Activated B cell treated with CpG ODN at 0.5 μM for 24 hours (primary cell): ENCODE measurements around the gene LIPC. TPM values are rescaled to one million over a fixed set of nuclear protein-coding genes. Genes with fewer than 3 reads are reported as not detected.

Experiments
- ATAC-seq: fragments of 200-7000 bp; cut with Tn5 transposase; one replicate; pipeline ENCODE4 v1.10.0; 2021; ENCODE audit warnings: low read depth, mild to moderate bottlenecking, moderate library complexity
- CTCF ChIA-PET: fragments of 350-600 bp; sonication (Branson Sonifier 250); formaldehyde crosslinking; loops from one replicate; lab custom pipeline; 2021; ENCODE audit warnings: antibody characterized with exemption; lab: Charles Lee
- POLR2A ChIA-PET: fragments of 350-600 bp; sonication (Branson Sonifier 250); formaldehyde crosslinking; loops from one replicate; lab custom pipeline; 2021; ENCODE audit warnings: antibody characterized with exemption; lab: Charles Lee
- DNase-seq: peaks from one replicate; pipeline ENCODE4 v3.0.0; 2022
- H3K27ac Mint-ChIP-seq: one replicate; pipeline ENCODE4 v1.8.0; 2020; ENCODE audit warnings: mixed read lengths
- H3K27me3 Mint-ChIP-seq: one replicate; pipeline ENCODE4 v1.8.0; 2021; ENCODE audit warnings: mixed read lengths
- H3K36me3 Mint-ChIP-seq: one replicate; pipeline ENCODE4 v1.8.0; 2021; ENCODE audit warnings: low read depth, mixed read lengths
- H3K4me1 Mint-ChIP-seq: one replicate; pipeline ENCODE4 v1.8.0; 2021; ENCODE audit warnings: mixed read lengths
- H3K4me3 Mint-ChIP-seq: one replicate; pipeline ENCODE4 v1.8.0; 2020; ENCODE audit warnings: mild to moderate bottlenecking, mixed read lengths
- H3K9me3 Mint-ChIP-seq: one replicate; pipeline ENCODE4 v1.8.0; 2020; ENCODE audit warnings: mixed read lengths
- intact Hi-C: fragments of 100-400 bp; cut with micrococcal nuclease; formaldehyde crosslinking; loops from one replicate; pipeline ENCODE4 v1.15.1; 2024
- total RNA-seq: library from RNA; stranded (reverse); gene quantifications from 2 replicates; pipeline ENCODE4 v1.2.3, GENCODE V29; 2022
- TF ChIP-seq, protein P1 (sequence below): fragments of 200-600 bp; IDR thresholded peaks from one replicate; pipeline ENCODE4 v1.8.0; 2022; ENCODE audit warnings: antibody characterized with exemption, mild to moderate bottlenecking

Gene LIPC
- total RNA-seq, 1 donor from 2014 or later, result not detected

DNA sequence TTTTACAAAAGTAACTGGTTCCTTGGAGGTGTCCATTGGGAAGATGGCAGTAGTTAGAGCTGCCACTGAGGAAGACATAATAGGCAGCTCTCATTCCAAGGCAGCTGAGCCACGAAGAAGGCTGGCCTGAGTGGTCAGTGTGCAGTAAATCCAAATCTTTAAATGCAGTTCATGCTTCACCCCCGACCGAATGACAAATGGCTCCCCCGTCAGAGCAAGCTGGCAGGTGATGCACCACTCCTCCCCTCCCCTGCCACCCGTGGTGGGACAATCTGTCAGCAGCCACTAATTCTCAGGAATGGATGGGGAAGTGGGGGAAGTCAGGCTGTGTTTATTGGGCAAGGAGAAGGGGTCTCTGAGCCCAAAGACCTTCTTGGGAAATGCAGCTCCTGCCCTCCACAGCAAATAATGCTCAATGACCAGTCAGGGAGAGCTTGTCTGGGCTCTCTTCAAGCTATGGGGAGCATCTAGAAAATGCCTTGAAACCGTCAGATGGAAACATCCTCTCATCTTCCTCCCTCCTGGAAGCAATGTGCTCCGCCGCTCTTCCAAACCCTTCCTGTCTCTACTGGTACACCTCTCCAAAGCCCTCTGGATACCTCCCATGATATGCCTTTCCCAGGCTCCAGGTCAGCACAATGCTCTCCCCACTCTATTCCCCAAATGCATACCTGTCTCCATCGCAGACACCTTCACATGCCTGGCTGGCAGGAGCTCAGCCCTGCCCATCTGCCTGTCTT, 65.4 kb downstream of the LIPC start:
- H3K9me3 Mint-ChIP-seq, result no peaks in the 10 kb centered on the region
- no peak overlapping the region for H3K4me3 Mint-ChIP-seq
- ATAC-seq (no peak), DNase-seq (no peak)
- TF ChIP-seq, protein P1, sequence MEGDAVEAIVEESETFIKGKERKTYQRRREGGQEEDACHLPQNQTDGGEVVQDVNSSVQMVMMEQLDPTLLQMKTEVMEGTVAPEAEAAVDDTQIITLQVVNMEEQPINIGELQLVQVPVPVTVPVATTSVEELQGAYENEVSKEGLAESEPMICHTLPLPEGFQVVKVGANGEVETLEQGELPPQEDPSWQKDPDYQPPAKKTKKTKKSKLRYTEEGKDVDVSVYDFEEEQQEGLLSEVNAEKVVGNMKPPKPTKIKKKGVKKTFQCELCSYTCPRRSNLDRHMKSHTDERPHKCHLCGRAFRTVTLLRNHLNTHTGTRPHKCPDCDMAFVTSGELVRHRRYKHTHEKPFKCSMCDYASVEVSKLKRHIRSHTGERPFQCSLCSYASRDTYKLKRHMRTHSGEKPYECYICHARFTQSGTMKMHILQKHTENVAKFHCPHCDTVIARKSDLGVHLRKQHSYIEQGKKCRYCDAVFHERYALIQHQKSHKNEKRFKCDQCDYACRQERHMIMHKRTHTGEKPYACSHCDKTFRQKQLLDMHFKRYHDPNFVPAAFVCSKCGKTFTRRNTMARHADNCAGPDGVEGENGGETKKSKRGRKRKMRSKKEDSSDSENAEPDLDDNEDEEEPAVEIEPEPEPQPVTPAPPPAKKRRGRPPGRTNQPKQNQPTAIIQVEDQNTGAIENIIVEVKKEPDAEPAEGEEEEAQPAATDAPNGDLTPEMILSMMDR, result no peak
- POLR2A ChIA-PET, result no interaction called here
- no peaks in the 10 kb centered on the region for H3K4me1 Mint-ChIP-seq
- intact Hi-C loops, result no loop called here
- no peaks in the 10 kb centered on the region for H3K36me3 Mint-ChIP-seq
- no peak overlapping the region for H3K27ac Mint-ChIP-seq
- CTCF ChIA-PET, result no interaction called here
- peaks cover 11% of the 10 kb centered on the region for H3K27me3 Mint-ChIP-seq

DNA sequence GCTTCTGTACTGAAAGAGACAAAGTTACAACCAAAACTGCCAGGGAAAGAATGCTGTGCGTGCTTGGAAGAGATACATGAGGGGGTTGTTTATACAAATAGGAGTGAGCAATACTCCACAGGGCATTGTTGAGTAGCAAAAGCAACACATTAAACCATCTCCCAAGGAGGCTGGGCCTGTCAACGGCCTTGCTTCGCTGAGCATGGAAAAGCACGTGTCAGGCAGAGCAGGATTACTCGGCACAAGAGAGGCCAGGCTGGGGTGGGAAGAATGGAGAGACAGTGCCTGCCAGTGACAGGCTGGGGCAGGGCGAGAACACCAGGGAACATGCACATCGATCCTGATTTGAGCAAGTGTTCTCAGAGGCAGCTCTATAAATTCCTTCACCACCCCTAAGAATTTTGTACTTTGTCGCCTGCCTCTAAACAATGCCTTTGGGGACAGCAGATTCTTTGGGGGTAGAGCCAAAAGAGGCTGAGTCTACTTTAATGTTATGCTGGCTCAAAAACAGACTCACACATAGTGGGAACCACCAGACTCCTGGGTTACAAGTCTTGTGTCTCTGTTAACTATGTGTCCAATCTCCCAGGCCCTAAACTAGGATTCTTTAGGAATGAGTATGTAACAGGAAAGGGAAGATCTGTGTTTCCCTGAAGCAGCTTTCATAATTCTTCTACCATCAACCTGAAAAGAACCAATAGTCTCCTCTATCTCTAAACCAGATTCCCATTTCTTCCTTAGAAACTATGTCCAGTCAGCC, 67.2 kb downstream of the LIPC start:
- DNase-seq (no peak), ATAC-seq (no peak)
- ChIA-PET POLR2A (no interaction called here), CTCF (no interaction called here)
- no peaks in the 10 kb centered on the region for H3K9me3 Mint-ChIP-seq
- no peak overlapping the region for H3K27ac Mint-ChIP-seq
- intact Hi-C loops, result no loop called here
- TF ChIP-seq, protein P1, result no peak
- peaks cover 6% of the 10 kb centered on the region for H3K27me3 Mint-ChIP-seq
- H3K36me3 Mint-ChIP-seq, result no peaks in the 10 kb centered on the region
- H3K4me1 Mint-ChIP-seq, result no peaks in the 10 kb centered on the region
- no peak overlapping the region for H3K4me3 Mint-ChIP-seq

DNA sequence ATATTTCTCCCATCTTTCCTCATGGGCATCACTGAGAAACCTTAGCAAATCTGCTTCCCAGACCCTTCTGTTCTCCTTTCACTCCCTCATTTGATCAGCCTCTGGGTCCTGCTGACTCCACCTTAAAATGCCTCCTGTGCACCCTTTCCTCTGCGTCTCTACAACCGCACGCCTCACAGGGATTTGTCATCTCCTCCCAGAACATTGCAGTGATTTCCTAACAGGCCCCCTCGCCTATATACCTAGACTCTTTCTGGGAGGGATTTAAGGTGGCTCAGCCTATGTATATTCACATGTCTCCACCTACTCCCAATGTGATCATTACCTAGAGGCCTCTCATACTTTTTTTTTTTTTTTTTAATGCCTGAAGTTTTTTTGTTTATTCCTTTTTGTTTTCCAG, 69.2 kb downstream of the LIPC start:
- ATAC-seq (no peak), DNase-seq (no peak)
- H3K27ac Mint-ChIP-seq, result no peak overlapping the region
- no peaks in the 10 kb centered on the region for H3K9me3 Mint-ChIP-seq
- POLR2A ChIA-PET, result interaction anchor here (0.7 kb wide), 1 partner anchor 16 kb away, joined by 4 read pairs; no protein-coding TSS in a partner anchor
- H3K4me1 Mint-ChIP-seq, result no peaks in the 10 kb centered on the region
- H3K4me3 Mint-ChIP-seq, result no peak overlapping the region
- CTCF ChIA-PET, result no interaction called here
- H3K36me3 Mint-ChIP-seq, result no peaks in the 10 kb centered on the region
- H3K27me3 Mint-ChIP-seq, result peaks cover 7% of the 10 kb centered on the region
- intact Hi-C loops, result no loop called here
- TF ChIP-seq, protein P1, result no peak

DNA sequence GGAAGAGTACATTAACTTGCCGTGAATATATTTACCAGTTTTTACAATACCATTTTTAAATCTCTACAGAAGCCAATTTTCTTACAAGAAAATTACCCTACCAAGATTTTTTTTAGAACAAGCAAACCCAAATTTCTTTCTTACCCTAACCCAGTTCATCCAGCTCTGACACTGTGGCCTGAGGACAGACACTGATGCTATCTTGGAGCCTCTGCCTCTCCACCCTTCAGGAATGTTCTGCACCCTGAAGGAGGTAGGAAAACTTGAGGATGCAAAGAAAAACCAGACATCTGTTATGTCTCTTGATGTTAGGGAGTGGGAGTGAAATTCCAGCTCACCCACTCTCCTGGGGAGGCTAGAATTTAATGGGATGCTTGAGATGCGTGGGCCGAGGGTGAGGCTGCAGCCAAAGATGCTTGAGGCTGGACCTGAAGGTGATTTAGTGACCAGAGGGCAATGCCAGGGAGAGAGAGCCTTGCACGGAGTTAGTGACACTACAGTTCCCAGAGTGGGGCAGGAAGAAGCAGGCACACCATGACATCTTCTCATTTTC, 69.9 kb downstream of the LIPC start:
- no peak for DNase-seq
- Mint-ChIP-seq H3K4me3 (no peak overlapping the region), H3K9me3 (no peaks in the 10 kb centered on the region), H3K4me1 (no peaks in the 10 kb centered on the region), H3K27me3 (peaks cover 4% of the 10 kb centered on the region), H3K27ac (no peak overlapping the region), H3K36me3 (no peaks in the 10 kb centered on the region)
- ChIA-PET POLR2A (interaction anchor here (0.7 kb wide), 1 partner anchor 15 kb away, joined by 4 read pairs; no protein-coding TSS in a partner anchor), CTCF (no interaction called here)
- intact Hi-C loops, result no loop called here
- ATAC-seq, result no peak
- TF ChIP-seq, protein P1, result no peak
